ENCODE data around the gene BID.
"Not testable (repeated sequence)": the region's sequence is repeated elsewhere in the genome, so short reads cannot be mapped to it uniquely, and the experiment has no call there.

Gene BID

GRCh38 chr22:17719911-17720310, 54.4 kb downstream of the BID start:
- DNase-seq: no peak
- in situ Hi-C loops (cut with MboI; ENCODE audit: low pct_unique_long_range_greater_than_20kb, low sequenced_read_pairs): no loop called here

- in situ Hi-C loops (cut with MboI; ENCODE audit: low pct_unique_long_range_greater_than_20kb, low sequenced_read_pairs): no loop called here
- DNase-seq: no peak
These were observed 56.6 kb downstream of the BID start for GRCh38 chr22:17717708-17718107.

- in situ Hi-C loops (cut with MboI; ENCODE audit: low pct_unique_long_range_greater_than_20kb, low sequenced_read_pairs): no loop called here
- DNase-seq: no peak
These were observed 57.7 kb downstream of the BID start for GRCh38 chr22:17716529-17716928.

- in situ Hi-C loops (cut with MboI; ENCODE audit: low pct_unique_long_range_greater_than_20kb, low sequenced_read_pairs): no loop called here
- no peak for DNase-seq
These were observed 61.8 kb downstream of the BID start for GRCh38 chr22:17712441-17712840.

GRCh38 chr22:17710023-17710422, 64.2 kb downstream of the BID start:
- in situ Hi-C loops (cut with MboI; ENCODE audit: low pct_unique_long_range_greater_than_20kb, low sequenced_read_pairs): no loop called here
- no peak for DNase-seq

GRCh38 chr22:17707526-17707925, 66.7 kb downstream of the BID start:
- DNase-seq: no peak
- in situ Hi-C loops (cut with MboI; ENCODE audit: low pct_unique_long_range_greater_than_20kb, low sequenced_read_pairs): no loop called here

- DNase-seq: no peak
- in situ Hi-C loops (cut with MboI; ENCODE audit: low pct_unique_long_range_greater_than_20kb, low sequenced_read_pairs): no loop called here
These were observed 67.3 kb downstream of the BID start for GRCh38 chr22:17706947-17707346.

GRCh38 chr22:17705951-17706900, 68.0 kb downstream of the BID start:
- peak; percentile 80 for DNase-seq
- in situ Hi-C loops (cut with MboI; ENCODE audit: low pct_unique_long_range_greater_than_20kb, low sequenced_read_pairs): no loop called here

GRCh38 chr22:17705546-17705945, 68.7 kb downstream of the BID start:
- in situ Hi-C loops (cut with MboI; ENCODE audit: low pct_unique_long_range_greater_than_20kb, low sequenced_read_pairs): no loop called here
- DNase-seq: no peak

- in situ Hi-C loops (cut with MboI; ENCODE audit: low pct_unique_long_range_greater_than_20kb, low sequenced_read_pairs): no loop called here
- DNase-seq: no peak
These were observed 70.5 kb downstream of the BID start for GRCh38 chr22:17703811-17704210.

GRCh38 chr22:17700778-17701177, 73.5 kb downstream of the BID start:
- in situ Hi-C loops (cut with MboI; ENCODE audit: low pct_unique_long_range_greater_than_20kb, low sequenced_read_pairs): no loop called here
- DNase-seq: no peak

GRCh38 chr22:17699696-17700340, 74.5 kb downstream of the BID start:
- DNase-seq: peak; percentile 16
- in situ Hi-C loops (cut with MboI; ENCODE audit: low pct_unique_long_range_greater_than_20kb, low sequenced_read_pairs): no loop called here

- in situ Hi-C loops (cut with MboI; ENCODE audit: low pct_unique_long_range_greater_than_20kb, low sequenced_read_pairs): no loop called here
- no peak for DNase-seq
These were observed 75.3 kb downstream of the BID start for GRCh38 chr22:17698948-17699347.

- DNase-seq; in situ Hi-C loops (cut with MboI; ENCODE audit: low pct_unique_long_range_greater_than_20kb, low sequenced_read_pairs): not testable (repeated sequence)
These were observed 76.0 kb downstream of the BID start for GRCh38 chr22:17698276-17698675.

GRCh38 chr22:17697196-17697595, 77.1 kb downstream of the BID start:
- in situ Hi-C loops (cut with MboI; ENCODE audit: low pct_unique_long_range_greater_than_20kb, low sequenced_read_pairs); DNase-seq: not testable (repeated sequence)

- DNase-seq: no peak
- in situ Hi-C loops (cut with MboI; ENCODE audit: low pct_unique_long_range_greater_than_20kb, low sequenced_read_pairs): no loop called here
These were observed 78.3 kb downstream of the BID start for GRCh38 chr22:17695986-17696385.

- in situ Hi-C loops (cut with MboI; ENCODE audit: low pct_unique_long_range_greater_than_20kb, low sequenced_read_pairs): no loop called here
- no peak for DNase-seq
These were observed 79.5 kb downstream of the BID start for GRCh38 chr22:17694752-17695151.

- DNase-seq: no peak
- in situ Hi-C loops (cut with MboI; ENCODE audit: low pct_unique_long_range_greater_than_20kb, low sequenced_read_pairs): no loop called here
These were observed 80.1 kb downstream of the BID start for GRCh38 chr22:17694193-17694592.

GRCh38 chr22:17692841-17693240, 81.4 kb downstream of the BID start:
- in situ Hi-C loops (cut with MboI; ENCODE audit: low pct_unique_long_range_greater_than_20kb, low sequenced_read_pairs): no loop called here
- no peak for DNase-seq

GRCh38 chr22:17684245-17684644, 90.0 kb downstream of the BID start:
- DNase-seq: no peak
- in situ Hi-C loops (cut with MboI; ENCODE audit: low pct_unique_long_range_greater_than_20kb, low sequenced_read_pairs): no loop called here
